GM10847 (cell line): ENCODE measurements around the gene RNF125.

Source experiments
- POLR2A ChIP-seq: IDR thresholded peaks from 2 replicates; pipeline ENCODE4 v1.6.1; 2011; ENCODE audit not compliant: insufficient read length; ENCODE audit errors: extremely low read depth

Gene RNF125

DNA sequence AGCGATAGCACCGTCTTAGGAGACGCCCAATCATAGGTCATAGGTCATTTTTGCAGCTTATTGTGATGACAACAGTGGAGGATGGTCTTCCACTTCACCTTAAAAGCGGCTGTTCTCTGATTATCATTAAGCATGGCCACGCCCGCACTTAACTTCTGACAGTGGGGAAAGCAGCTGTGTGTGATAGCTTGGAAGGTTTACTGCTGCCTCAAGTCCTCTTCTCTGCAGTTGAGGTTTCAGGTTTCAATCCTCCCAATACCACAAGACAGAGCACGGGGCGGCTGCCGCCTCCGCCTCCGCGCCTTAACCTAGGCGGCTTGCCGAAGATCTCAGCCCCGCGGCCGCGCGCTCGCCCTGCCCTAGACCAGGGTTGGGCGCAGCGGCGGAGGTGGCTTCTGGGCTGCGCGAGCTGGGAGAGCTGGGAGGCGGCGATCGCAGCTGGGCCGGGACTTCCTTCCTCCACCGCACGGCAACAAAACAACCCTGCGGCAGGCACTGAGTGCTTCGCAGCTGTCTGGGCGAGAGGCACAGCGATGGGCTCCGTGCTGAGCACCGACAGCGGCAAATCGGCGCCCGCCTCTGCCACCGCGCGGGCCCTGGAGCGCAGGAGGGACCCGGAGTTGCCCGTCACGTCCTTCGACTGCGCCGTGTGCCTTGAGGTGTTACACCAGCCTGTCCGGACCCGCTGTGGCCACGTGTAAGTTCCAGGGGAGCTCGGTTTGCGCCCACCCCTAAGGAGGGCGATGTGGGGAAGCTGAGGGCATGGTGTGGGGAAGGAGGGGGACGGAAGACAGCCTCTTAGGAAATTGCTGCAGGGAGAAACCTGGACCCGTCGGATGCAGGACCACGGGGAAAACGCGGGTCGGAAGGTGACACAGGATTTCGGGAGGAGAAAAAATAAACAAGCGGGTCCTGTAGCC is at the start of gene RNF125:
Gene RNF125 (plus strand): TSS at position 495 of the 920 bp plus-strand sequence. CDS start 39 bp downstream, at position 534.
- peak; percentile 54 for TF ChIP-seq POLR2A

DNA sequence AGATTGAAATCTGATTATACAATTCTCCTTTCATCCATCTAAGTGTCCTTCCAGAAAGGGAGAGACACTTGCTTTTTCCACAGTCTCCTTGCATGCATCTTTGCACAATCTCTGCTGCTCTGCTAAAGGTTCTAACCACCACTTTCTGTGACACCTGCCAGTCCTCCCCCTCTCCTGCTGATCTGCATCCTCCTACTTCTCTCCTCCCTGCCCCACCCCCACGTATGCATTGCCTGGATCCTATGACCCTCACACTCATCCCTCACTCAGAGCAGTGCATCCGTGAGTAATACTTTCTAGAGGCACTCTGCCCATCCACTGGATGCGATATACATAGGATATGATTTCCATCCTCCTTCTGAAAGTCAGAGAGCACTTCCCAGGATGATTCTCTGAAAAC is 48.0 kb upstream of the RNF125 start:
- TF ChIP-seq POLR2A, result no peak

DNA sequence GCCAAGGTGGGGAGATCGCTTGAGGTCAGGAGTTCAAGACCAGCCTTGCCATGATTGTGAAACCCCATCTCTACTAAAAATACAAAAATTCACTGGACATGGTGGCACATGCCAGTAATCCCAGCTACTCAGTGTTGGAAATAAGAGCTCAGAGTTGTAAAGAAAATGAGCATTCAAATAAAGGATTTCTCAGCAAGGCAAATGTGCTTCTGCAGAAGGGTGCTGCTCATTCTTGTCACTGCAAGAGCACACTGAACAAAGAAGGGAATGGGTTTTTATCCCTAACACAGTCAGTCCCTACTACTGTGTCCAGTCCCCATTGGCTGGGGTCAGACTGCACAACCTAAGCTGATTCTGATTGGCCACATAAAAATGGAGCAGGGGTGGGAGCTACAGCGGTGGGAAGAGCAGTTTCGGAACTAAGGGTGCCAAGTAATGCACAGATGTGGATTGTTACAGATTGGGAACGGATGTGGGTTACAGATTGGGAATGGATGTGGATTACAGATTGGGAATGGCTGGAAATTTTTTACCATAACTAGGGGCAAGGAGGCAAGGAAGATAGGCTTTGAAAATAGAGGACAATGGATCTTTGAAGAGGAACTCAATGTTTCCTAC is 44.6 kb upstream of the RNF125 start:
- no peak for TF ChIP-seq POLR2A

DNA sequence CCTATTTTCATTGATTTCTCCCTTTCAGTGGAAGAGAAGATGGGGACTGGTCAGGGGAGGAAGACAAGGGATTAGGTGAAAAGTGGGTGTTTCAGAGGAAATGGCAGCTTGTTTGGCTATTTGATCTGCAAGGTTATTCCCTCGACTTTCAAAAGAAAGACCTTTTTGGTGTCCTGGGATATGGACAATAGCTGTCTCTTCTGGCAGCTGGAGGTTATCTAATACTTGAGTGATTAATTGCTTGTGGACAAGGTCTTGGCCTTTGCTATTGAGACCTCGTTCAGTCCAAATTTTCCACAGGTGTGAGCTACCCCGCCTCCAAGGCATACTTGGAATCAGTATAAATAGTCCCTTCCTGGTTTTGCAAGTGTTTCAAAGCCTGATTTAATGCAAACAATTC is 42.4 kb upstream of the RNF125 start:
- TF ChIP-seq POLR2A, result no peak

DNA sequence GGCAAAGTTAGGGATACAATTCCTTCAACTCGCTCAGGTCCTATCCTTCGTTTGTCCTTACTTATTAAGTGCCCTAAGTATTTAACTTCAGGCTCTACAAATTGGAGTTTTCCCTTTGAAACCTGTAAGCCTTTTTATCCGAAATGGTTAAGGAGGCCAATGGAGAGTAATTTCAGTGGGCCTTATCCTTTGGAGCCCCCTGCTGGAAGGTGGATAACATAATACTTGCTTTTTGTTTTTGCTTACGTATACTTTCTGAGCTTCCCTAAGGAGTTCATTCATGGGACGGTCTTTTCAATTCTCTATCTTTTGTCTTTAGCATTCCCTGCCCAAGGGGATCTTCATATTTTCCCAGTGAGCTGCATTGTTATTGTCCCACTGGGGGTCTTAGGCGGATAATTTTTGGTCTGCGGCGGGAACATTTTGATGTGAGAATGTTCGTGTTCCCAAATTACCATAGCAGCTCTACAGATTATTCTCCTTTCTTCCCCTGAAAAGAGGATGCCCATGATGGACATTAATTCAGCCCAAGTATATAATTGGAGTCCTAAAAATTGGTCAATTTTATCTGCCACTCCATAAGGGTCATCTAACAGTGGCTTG is 41.3 kb upstream of the RNF125 start:
- no peak for TF ChIP-seq POLR2A

DNA sequence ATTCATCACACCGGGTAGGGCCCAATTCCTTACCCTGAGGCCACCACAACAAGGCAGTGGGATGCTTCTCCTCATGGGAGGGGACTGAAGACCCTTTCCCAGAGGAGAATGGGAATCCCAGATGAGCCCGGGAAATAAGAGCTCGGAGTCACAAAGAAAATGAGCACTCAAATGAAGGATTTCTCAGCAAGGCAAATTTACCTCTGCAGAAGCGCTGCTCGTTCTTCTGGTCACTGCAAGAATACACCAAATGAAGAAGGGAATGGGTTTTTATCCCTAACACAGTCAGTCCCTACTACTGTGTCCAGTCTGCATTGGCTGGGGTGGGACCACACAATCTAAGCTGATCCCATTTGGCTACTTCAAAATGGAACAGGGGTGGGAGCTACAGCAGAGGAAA is 40.0 kb upstream of the RNF125 start:
- TF ChIP-seq POLR2A, result no peak

DNA sequence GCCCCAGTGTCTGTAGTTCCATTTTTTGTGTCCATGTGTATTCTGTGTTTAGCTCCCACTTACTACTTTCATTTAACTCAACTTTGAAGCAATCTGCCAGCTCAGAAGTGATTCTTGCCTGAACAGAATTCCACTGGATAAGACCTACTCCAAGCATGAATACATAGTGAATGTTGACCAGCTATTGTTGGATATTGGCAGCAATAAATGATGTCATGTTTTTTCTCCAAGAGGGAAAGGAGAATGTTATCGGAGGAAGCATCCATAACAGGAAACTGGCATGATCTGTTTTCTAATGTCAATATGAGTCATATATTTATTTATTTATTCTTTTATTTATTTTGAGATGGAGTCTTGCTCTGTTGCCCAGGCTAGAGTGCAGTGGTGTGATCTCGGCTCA is 38.9 kb upstream of the RNF125 start:
- no peak for TF ChIP-seq POLR2A

DNA sequence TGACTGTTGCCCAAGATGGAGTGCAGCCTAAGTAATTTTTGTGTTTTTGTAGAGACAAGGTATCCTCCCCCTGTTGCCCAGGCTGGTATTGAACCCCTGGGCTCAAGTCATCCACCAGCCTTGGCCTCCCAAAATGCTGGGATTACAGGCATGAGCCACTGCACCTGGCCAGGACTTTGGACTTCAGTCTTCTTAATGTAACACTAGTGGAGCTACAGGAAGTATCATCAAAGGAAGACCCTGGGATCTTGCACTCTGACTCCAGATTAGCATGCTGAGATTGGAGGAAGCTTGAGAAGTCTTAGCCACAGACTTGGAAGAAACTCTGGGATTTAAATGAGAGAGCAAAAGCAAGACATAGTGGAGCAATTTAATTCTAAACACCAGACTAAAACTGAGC is 37.8 kb upstream of the RNF125 start:
- no peak for TF ChIP-seq POLR2A

DNA sequence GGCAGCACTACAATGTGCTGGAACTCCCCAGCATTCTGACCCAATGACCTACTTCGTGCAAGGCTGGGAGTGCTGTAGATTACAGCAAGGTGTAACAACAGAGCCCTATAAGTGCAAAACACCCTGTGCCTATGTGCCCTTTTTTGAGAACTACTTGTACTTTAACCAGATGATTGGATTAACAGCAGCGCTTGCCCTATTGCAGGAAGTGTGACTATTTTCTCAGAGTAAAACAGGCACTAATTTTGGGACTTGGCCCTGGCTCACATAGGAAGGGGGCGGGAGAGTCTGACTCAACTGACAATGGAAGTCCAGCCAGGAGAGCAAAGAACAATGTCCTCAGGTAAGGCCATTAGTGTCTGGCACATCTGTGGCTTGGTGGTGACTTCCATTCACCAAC is 35.6 kb upstream of the RNF125 start:
- no peak for TF ChIP-seq POLR2A

DNA sequence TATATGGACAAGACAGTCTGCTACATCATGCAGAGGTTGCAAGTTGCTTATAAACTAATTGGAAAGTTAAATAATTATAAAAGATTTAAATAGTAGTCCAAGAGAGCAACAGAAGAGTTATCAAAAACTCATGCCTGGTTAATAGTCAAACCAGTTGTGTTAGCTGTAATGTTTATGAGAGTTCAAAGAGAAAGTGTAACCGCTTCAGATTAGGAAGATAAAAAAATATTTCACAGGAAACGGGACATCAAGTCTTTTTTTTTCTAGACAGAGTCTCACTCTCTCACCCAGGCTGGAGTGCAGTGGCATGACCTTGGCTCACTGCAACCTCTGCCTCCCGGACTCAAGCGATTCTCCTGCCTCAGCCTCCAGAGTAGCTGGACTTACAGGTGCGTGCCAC is 34.6 kb upstream of the RNF125 start:
- TF ChIP-seq POLR2A, result no peak

DNA sequence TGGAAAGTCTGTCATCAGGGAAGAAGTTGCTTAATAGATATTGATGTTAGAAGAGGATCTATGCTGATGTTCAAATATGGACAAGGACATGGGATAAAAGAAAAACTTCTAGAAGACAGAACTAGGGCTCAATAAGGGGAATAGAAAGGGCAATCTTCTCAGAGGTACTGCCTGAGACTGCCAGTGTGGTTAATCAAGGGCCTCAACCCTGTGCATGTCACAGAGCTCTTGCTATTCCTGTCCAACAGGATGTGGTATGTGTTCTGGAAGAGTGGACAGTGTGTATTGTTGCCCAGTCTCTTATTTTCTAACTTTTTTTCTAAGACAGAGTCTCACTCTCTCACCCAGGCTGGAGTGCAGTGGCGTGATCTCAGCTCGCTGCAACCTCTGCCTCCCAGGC is 27.8 kb upstream of the RNF125 start:
- no peak for TF ChIP-seq POLR2A

DNA sequence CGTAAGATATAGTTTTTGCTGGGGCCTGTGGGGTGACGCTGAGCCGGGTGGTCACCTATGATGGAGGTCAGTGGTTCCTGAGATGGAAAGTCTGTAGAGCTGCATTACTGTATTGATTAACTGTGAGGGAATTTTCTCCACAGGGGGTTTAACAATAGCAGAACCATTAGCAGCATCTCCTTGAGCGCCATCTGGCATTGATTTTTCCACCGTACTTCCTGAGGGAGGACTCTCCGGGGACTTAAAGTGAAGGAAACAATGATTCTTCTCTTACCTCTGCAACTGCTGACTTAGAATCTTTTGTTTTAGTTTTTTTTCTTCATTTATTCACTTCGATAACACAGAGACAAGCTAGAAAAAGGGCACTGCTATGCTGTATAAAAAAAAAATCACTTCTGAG is 22.6 kb upstream of the RNF125 start:
- no peak for TF ChIP-seq POLR2A

DNA sequence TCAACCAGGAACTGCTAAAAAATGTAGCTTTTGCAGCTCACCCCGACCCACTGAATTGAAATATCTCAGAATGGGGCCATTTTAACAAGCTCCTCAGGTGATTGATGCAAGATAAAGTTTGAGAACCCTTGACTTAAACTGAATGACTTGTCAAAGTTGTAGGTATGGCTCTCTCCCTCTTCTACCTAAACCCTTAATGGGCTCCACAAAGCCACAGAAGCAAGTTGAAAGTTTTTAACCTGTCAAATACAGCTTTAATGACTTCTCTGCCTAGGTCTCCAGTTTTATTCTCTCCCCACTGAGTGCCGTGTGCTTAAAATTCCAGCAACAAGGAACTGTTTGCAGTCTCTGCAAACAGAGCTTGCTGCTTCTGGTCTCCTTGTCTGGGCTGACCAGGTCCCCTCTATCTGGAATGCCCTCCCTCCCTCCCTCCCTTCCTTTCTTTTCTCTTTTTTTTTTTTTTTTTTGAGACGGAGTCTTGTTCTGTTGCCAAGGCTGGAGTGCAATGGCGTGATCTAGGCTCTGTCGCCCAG is 19.7 kb upstream of the RNF125 start:
- TF ChIP-seq POLR2A, result no peak

DNA sequence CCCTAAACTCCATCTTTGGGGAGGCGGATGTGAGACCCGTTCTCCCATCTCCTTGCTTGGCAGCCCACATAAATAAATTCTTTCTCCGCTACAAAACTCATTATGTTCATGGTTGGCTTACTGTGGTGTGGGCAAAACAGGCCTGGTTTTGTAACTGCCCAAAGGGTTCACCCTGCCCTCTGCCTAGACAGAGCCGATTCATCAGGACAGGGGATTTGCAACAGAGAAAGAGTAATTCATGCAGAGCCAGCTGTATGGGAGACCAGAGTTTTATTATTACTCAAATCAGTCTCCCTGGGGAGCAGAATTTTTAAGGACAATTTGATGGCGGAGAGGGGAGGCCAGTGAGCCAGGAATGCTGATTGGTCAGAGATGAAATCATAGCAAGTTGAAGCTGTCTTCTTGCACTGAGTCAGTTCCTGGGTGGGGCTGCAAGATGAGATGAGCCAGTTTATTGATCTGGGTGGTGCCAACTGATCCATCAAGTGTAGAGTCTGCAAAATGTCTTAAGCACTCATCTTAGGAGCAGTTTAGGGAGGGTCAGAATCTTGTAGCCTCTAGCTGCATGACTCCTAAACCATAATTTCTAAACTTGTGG is 8.4 kb upstream of the RNF125 start:
- TF ChIP-seq POLR2A, result no peak

DNA sequence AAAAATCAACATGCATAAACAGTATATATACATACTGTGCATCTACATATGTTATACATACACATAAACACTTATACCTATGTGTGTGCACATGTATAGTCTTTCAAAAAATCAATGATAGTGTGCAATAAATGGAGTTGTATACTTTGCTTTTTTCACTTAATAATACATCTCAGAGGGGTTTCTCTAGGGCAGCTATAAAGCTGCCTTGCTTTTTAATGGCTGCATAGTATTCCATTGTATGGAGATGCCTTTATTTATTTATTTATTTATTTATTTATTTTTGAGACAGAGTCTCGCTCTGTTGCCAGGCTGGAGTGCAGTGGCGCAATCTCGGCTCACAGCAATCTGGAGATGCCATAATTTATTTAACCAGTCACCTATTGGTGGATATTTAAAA is 7.4 kb upstream of the RNF125 start:
- TF ChIP-seq POLR2A, result no peak
